Endothelial cell of umbilical vein (primary cell): Measurements from ENCODE around the gene CASKIN2. TPM values are rescaled to one million over a fixed set of nuclear protein-coding genes. Genes with fewer than 3 reads are reported as not detected.

Experiments
- BruUV-seq: library from RNA; stranded (reverse); fragments of 400-500 nt; replicated peaks from 2 replicates; lab custom pipeline; 2021; lab: Mats Ljungman, UMichigan
- CTCF ChIA-PET: fragments of 300-600, 350-600 bp; sonication (Branson Sonifier 250); formaldehyde crosslinking; loops from one replicate; lab custom pipeline; 2021; ENCODE audit warnings: antibody characterized with exemption, inconsistent platforms; lab: Charles Lee
- POLR2A ChIA-PET: fragments of 300-600, 350-600 bp; sonication (Branson Sonifier 250); formaldehyde crosslinking; loops from one replicate; lab custom pipeline; 2021; ENCODE audit warnings: antibody characterized with exemption, inconsistent platforms; lab: Charles Lee
- DNase-seq: peaks from one replicate; pipeline ENCODE4 v3.0.0-alpha.2; 2011; ENCODE audit warnings: low read depth, low spot score
- FAIRE-seq: peaks from 2 replicates; lab custom pipeline; 2011; peaks lifted over from hg19 to GRCh38; lab: Jason Lieb, UNC
- H2AFZ ChIP-seq: 2 replicates; pipeline ENCODE4 v1.6.0; 2012; ENCODE audit warnings: low read depth, low read length, control low read depth, inconsistent platforms
- H3K27ac ChIP-seq: 2 replicates; pipeline ENCODE4 v1.5.1; 2011; ENCODE audit warnings: low read depth, mild to moderate bottlenecking, control low read depth, low read length, moderate library complexity; ENCODE audit not compliant: insufficient read depth
- H3K27me3 ChIP-seq, 2 experiments: 2 replicates each; pipeline versions ENCODE4 v1.6.0 to v1.6.1; 2011; ENCODE audit warnings: low read length in 2 of 2, mixed read lengths in 1 of 2; ENCODE audit not compliant: control insufficient read depth in 2 of 2, insufficient read depth in 2 of 2
- H3K36me3 ChIP-seq, 2 experiments: 2 replicates in 1 of 2; 3 replicates in 1 of 2; pipeline ENCODE4 v1.5.1; 2011; ENCODE audit warnings: low read length in 2 of 2, mild to moderate bottlenecking in 1 of 2, moderate library complexity in 1 of 2; ENCODE audit not compliant: control insufficient read depth in 2 of 2, insufficient read depth in 2 of 2; ENCODE audit errors: extremely low read depth in 1 of 2
- H3K4me1 ChIP-seq: 3 replicates; pipeline ENCODE4 v1.5.1; 2011; ENCODE audit warnings: mild to moderate bottlenecking, low read length; ENCODE audit not compliant: control insufficient read depth, insufficient read depth; ENCODE audit errors: extremely low read depth
- H3K4me2 ChIP-seq: 2 replicates; pipeline ENCODE4 v1.6.1; 2011; ENCODE audit warnings: low read length, control low read depth, mixed read lengths; ENCODE audit not compliant: insufficient read depth
- H3K4me3 ChIP-seq, 3 experiments: fragments of 200-600 bp in 1 of 3; sonication (generic), shearing (Covaris generic) in 1 of 3; replicated peaks in 1 of 3; 2 replicates each; pipeline ENCODE4 v1.5.1; 2011 to 2016; ENCODE audit warnings: control low read depth in 3 of 3, low read length in 3 of 3, mild to moderate bottlenecking in 2 of 3, inconsistent platforms in 1 of 3, low read depth in 1 of 3, moderate library complexity in 1 of 3; ENCODE audit not compliant: insufficient read depth in 1 of 3
- H3K79me2 ChIP-seq: 2 replicates; pipeline ENCODE4 v1.6.0; 2012; ENCODE audit warnings: low read length, inconsistent platforms; ENCODE audit not compliant: control insufficient read depth, insufficient read depth
- H3K9ac ChIP-seq: replicated peaks from 2 replicates; pipeline ENCODE3; 2011; ENCODE audit warnings: low read length, control low read depth; ENCODE audit not compliant: insufficient read depth; ENCODE audit errors: extremely low read depth
- H3K9me1 ChIP-seq: replicated peaks from 3 replicates; pipeline ENCODE4 v1.6.0; 2011; ENCODE audit warnings: mild to moderate bottlenecking, low read length; ENCODE audit not compliant: control insufficient read depth, insufficient read depth; ENCODE audit errors: extremely low read depth
- H3K9me3 ChIP-seq: replicated peaks from 2 replicates; pipeline ENCODE4 v1.5.1; 2012; ENCODE audit warnings: low read length, inconsistent platforms; ENCODE audit not compliant: control insufficient read depth, insufficient read depth
- H4K20me1 ChIP-seq: replicated peaks from 2 replicates; pipeline ENCODE3; 2011; ENCODE audit warnings: mild to moderate bottlenecking, low read length; ENCODE audit not compliant: control insufficient read depth, insufficient read depth; ENCODE audit errors: extremely low read depth
- EZH2 ChIP-seq: IDR thresholded peaks from 2 replicates; pipeline ENCODE4 v1.6.1; 2012; ENCODE audit warnings: borderline replicate concordance, low read depth, mild to moderate bottlenecking, moderate library complexity, low read length, inconsistent platforms; ENCODE audit not compliant: severe bottlenecking
- FOS ChIP-seq: IDR thresholded peaks from 2 replicates; pipeline ENCODE4 v1.6.1; 2011; ENCODE audit warnings: mild to moderate bottlenecking, low read length, moderate library complexity, borderline replicate concordance; ENCODE audit not compliant: insufficient read depth
- GATA2 ChIP-seq: IDR thresholded peaks from 2 replicates; pipeline ENCODE4 v1.7.0; 2011; ENCODE audit warnings: low read depth, mild to moderate bottlenecking, moderate library complexity, mixed read lengths, low read length; ENCODE audit not compliant: insufficient read length, insufficient read depth
- JUN ChIP-seq: IDR thresholded peaks from 2 replicates; pipeline ENCODE4 v1.6.1; 2011; ENCODE audit warnings: borderline replicate concordance, low read depth; ENCODE audit not compliant: insufficient read length, insufficient read depth
- MYC ChIP-seq: IDR thresholded peaks from one replicate; pipeline ENCODE4 v1.6.1; 2011; ENCODE audit warnings: mild to moderate bottlenecking, low read depth, low read length
- POLR2A ChIP-seq: IDR thresholded peaks from 2 replicates; pipeline ENCODE4 v1.6.1; 2012; ENCODE audit warnings: low read depth, mild to moderate bottlenecking, control low read depth, low read length
- POLR2AphosphoS5 ChIP-seq: IDR thresholded peaks from 2 replicates; pipeline ENCODE4 v1.6.1; 2012; ENCODE audit warnings: low read depth, mild to moderate bottlenecking, control low read depth, low read length, moderate library complexity; ENCODE audit not compliant: insufficient read depth
- dilution Hi-C: fragments of 300-500 bp; cut with MboI; formaldehyde crosslinking; loops from one replicate; pipeline ENCODE4 v1.15.0; 2019; ENCODE audit warnings: low sequenced_read_pairs; ENCODE audit not compliant: extremely low pct_ligation_motif_present
- intact Hi-C: fragments of 100-400 bp; cut with micrococcal nuclease; formaldehyde crosslinking; loops from one replicate; pipeline ENCODE4 v1.10.0; 2022
- polyA plus RNA-seq, 4 experiments: library from polyadenylated mRNA; depleted of rRNA in 3 of 4; stranded (reverse) in 3 of 4; unstranded in 1 of 4; fragments of >200 nt; gene quantifications; 2 replicates each; pipeline versions ENCODE4 v1.2.1 to v1.2.3, GENCODE V29; 2011 to 2012; ENCODE audit warnings: missing spikeins in 1 of 4
- total RNA-seq: library from RNA; stranded (reverse); gene quantifications from 2 replicates; pipeline ENCODE4 v1.2.3, GENCODE V29; 2021
- TF ChIP-seq, protein P1 (sequence below): IDR thresholded peaks from 2 replicates; pipeline ENCODE4 v1.6.1; 2011; ENCODE audit not compliant: insufficient read depth, insufficient read length
- TF ChIP-seq, protein P2 (sequence below), 2 donors: IDR thresholded peaks; 1 replicate in 1 of 2; 2 replicates in 1 of 2; pipeline ENCODE4 v1.5.1; 2011; ENCODE audit warnings: low read length in 2 of 2, mild to moderate bottlenecking in 2 of 2, moderate library complexity in 2 of 2, control low read depth in 1 of 2, inconsistent platforms in 1 of 2, low read depth in 1 of 2; ENCODE audit not compliant: insufficient read depth in 1 of 2; ENCODE audit errors: extremely low read depth in 1 of 2

CASKIN2 gene
- total and polyA plus RNA-seq, 2 donors (not counting 3 experiments of a cell fraction or from before 2014, with no cell fraction given) = 13.0 to 37.6 TPM

DNA sequence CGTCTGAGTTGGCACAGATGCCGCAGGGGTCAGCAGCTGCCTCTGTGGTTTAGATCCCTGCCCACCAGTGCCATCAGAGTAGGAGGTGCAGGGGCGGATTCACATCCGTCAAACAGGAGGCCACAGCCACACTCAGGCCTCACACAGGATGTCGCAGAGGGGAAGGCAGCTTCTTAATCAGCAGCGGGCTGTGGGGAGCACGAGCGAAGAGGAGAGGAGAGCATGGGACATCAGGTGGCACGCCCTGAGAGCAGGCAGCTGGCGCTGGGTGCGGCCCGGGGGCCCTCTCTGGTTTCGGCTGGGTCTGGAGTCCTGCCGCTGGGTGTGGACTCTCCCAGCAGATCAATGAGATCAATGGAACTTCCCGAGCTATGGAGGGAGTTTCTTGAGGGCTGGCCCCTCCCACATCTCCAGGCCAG lies 19.8 kb upstream of the CASKIN2 start:
- FAIRE-seq (no peak), DNase-seq (no peak)
- TF ChIP-seq, protein P1, sequence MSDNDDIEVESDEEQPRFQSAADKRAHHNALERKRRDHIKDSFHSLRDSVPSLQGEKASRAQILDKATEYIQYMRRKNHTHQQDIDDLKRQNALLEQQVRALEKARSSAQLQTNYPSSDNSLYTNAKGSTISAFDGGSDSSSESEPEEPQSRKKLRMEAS = no peak
- TF ChIP-seq FOS (no peak), POLR2A (no peak), EZH2 (no peak), GATA2 (no peak), POLR2AphosphoS5 (no peak), MYC (no peak), JUN (no peak)
- TF ChIP-seq, protein P2, sequence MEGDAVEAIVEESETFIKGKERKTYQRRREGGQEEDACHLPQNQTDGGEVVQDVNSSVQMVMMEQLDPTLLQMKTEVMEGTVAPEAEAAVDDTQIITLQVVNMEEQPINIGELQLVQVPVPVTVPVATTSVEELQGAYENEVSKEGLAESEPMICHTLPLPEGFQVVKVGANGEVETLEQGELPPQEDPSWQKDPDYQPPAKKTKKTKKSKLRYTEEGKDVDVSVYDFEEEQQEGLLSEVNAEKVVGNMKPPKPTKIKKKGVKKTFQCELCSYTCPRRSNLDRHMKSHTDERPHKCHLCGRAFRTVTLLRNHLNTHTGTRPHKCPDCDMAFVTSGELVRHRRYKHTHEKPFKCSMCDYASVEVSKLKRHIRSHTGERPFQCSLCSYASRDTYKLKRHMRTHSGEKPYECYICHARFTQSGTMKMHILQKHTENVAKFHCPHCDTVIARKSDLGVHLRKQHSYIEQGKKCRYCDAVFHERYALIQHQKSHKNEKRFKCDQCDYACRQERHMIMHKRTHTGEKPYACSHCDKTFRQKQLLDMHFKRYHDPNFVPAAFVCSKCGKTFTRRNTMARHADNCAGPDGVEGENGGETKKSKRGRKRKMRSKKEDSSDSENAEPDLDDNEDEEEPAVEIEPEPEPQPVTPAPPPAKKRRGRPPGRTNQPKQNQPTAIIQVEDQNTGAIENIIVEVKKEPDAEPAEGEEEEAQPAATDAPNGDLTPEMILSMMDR (IDR thresholded peaks at IDR 0.05; ENCODE audit: extremely low read depth in 1 of 2, insufficient read depth in 1 of 2, low read depth in 1 of 2, low read length in 2 of 2) = no peak
- no peaks in the 10 kb centered on the region for H3K27me3 ChIP-seq
- intact Hi-C loops = no loop called here
- H3K79me2 ChIP-seq = no peaks in the 10 kb centered on the region
- no peaks in the 10 kb centered on the region for H4K20me1 ChIP-seq
- H3K4me1 ChIP-seq = no peaks in the 10 kb centered on the region
- no TSS peak for BruUV-seq
- H3K4me3 ChIP-seq = no peak overlapping the region
- no peaks in the 10 kb centered on the region for H3K9me3 ChIP-seq
- H3K36me3 ChIP-seq = no peaks in the 10 kb centered on the region
- H3K4me2 ChIP-seq = no peak overlapping the region
- POLR2A ChIA-PET = interaction anchor here (0.5 kb wide), 1 partner anchor 270 kb away, joined by 4 read pairs; no protein-coding TSS in a partner anchor
- no peaks in the 10 kb centered on the region for H3K9me1 ChIP-seq
- CTCF ChIA-PET = interaction anchor here (1.0 kb wide), 1 partner anchor 15 kb away, joined by 3 read pairs; no protein-coding TSS in a partner anchor
- no peak overlapping the region for H2AFZ ChIP-seq
- H3K9ac ChIP-seq = no peak overlapping the region
- dilution Hi-C loops = no loop called here
- H3K27ac ChIP-seq = no peak overlapping the region
